Thymus (tissue), 11 donors: ENCODE data around the gene HECTD1. TPM values are rescaled to one million over a fixed set of nuclear protein-coding genes. Genes with fewer than 3 reads are reported as not detected.
"Not testable (repeated sequence)": the region's sequence is repeated elsewhere in the genome, so short reads cannot be mapped to it uniquely, and the experiment has no call there.

Source experiments
- DNase-seq, 9 donors: peaks; one replicate each; pipeline ENCODE4 v3.0.0-alpha.2; 2013; ENCODE audit warnings: low spot score in 9 of 9, low read depth in 6 of 9, missing footprints in 1 of 9
- H3K27ac ChIP-seq, 2 donors: one replicate each; pipeline ENCODE4 v1.5.1; 2013; ENCODE audit warnings: control low read depth in 1 of 2, low read depth in 1 of 2, low read length in 1 of 2, mild to moderate bottlenecking in 1 of 2, moderate library complexity in 1 of 2
- H3K27me3 ChIP-seq, 2 donors: one replicate each; pipeline ENCODE4 v1.5.1; 2013; ENCODE audit warnings: low read length in 1 of 2; ENCODE audit not compliant: control insufficient read depth in 2 of 2, insufficient read depth in 1 of 2
- H3K36me3 ChIP-seq, 2 donors: one replicate each; pipeline ENCODE4 v1.5.1; 2013; ENCODE audit warnings: low read length in 1 of 2, mild to moderate bottlenecking in 1 of 2, moderate library complexity in 1 of 2; ENCODE audit not compliant: control insufficient read depth in 2 of 2, insufficient read depth in 2 of 2
- H3K4me1 ChIP-seq, 2 donors: one replicate each; pipeline ENCODE4 v1.5.1; 2013; ENCODE audit warnings: low read length in 2 of 2; ENCODE audit not compliant: control insufficient read depth in 2 of 2, insufficient read depth in 2 of 2
- H3K4me3 ChIP-seq, 2 donors: one replicate each; pipeline ENCODE4 v1.5.1; 2013; ENCODE audit warnings: low read length in 2 of 2, control low read depth in 1 of 2, mild to moderate bottlenecking in 1 of 2
- H3K9me3 ChIP-seq, 2 donors: one replicate each; pipeline ENCODE4 v1.5.1; 2013; ENCODE audit warnings: low read length in 1 of 2, mild to moderate bottlenecking in 1 of 2; ENCODE audit not compliant: control insufficient read depth in 2 of 2, insufficient read depth in 1 of 2
- WGBS: extraction: QIAGEN DNeasy Blood & Tissue Kit; methylation state at CpG from one replicate; pipeline ENCODE4 v1.1.7; 2013; 5-methylcytosine and 5-hydroxymethylcytosine counted together
- polyA plus RNA-seq: library from polyadenylated mRNA; stranded (reverse); fragments of 200-250 nt; gene quantifications from one replicate; pipeline ENCODE4 v1.2.3, GENCODE V29; 2013
- total RNA-seq: library from RNA; stranded (reverse); fragments of 120-200 nt; gene quantifications from one replicate; pipeline ENCODE4 v1.2.4, GENCODE V29; 2013
- donor health status: healthy.

The HECTD1 gene
- total and polyA plus RNA-seq, 2 donors = 46.0 to 74.3 TPM

- DNase-seq = no peak
- H3K4me1 ChIP-seq = no peaks in the 10 kb centered on the region
- no peaks in the 10 kb centered on the region for H3K36me3 ChIP-seq
- H3K9me3 ChIP-seq = no peaks in the 10 kb centered on the region
- no peaks in the 10 kb centered on the region for H3K27me3 ChIP-seq
- 92% methylated on average over 3 of the region's 3 CpGs for WGBS
- H3K27ac ChIP-seq = no peak overlapping the region
- H3K4me3 ChIP-seq = no peak overlapping the region
These were observed 37.0 kb upstream of the HECTD1 start for GRCh38 chr14:31244626-31245025.

DNA sequence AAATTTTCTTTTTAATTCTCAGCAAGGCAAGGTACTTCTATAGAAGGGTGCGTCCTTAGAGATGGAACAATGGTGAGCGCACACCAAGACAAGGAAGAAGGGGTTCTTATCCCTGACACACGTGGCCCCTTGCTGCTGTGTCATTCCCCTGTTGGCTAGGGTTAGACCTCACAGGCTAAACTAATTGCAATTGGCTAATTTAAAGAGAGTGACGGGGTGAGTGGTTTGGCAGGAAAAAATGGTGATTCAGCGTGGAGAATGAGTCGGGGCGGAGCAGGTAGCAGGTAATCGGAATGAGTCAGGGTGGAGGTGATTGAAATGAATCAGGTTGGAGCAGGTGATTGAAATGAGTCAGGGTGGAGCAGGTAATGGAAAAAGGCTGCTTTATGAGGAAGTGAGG lies 36.3 kb upstream of the HECTD1 start:
- H3K27ac ChIP-seq = no peak overlapping the region
- no peaks in the 10 kb centered on the region for H3K36me3 ChIP-seq
- 92% methylated on average over 8 of the region's 8 CpGs for WGBS
- H3K9me3 ChIP-seq = no peaks in the 10 kb centered on the region
- no peaks in the 10 kb centered on the region for H3K4me1 ChIP-seq
- H3K27me3 ChIP-seq = no peaks in the 10 kb centered on the region
- no peak overlapping the region for H3K4me3 ChIP-seq
- no peak for DNase-seq

GRCh38 chr14:31242161-31242940 lies 34.8 kb upstream of the HECTD1 start:
- not testable (repeated sequence) for H3K27ac ChIP-seq, DNase-seq
- WGBS = 93% methylated on average over 10 of the region's 10 CpGs

DNA sequence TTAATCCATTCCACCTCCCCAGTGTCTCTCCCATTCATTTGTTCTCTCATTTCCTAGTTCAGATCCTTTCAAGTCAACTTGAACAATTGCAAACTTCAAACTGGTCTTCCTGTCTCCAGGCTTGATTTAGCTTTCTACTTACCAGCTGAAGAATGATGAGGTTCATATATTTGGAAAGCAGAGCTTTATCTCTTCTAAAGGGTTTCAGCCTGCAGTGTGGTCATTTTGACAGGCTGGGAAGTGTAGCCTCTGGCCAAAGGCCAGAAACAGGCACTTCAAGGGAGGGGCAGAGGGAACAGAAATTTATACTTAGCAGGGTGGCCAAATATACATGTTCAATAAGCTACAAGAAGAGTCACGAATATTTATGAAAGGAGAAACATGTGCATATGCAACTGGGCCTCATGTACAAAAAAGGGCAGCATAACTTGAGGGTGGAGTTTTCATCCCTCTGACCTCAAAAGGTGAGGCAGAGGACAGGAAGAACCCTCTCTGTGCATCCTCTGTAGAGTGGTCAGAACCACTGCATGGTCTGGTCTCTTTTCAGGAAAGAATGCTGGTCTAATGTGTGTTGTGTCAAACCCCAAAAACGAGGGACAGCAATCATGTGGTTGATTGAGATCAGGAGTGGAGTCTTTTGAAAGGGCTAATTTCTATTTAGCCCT lies 34.0 kb upstream of the HECTD1 start:
- no peak overlapping the region for H3K27ac ChIP-seq
- no peak for DNase-seq
- H3K27me3 ChIP-seq = no peaks in the 10 kb centered on the region
- 71% methylated on average over 2 of the region's 2 CpGs for WGBS
- no peaks in the 10 kb centered on the region for H3K36me3 ChIP-seq
- no peaks in the 10 kb centered on the region for H3K4me1 ChIP-seq
- no peaks in the 10 kb centered on the region for H3K9me3 ChIP-seq
- H3K4me3 ChIP-seq = no peak overlapping the region

More at GRCh38 chr14:31242161-31242940, 34.8 kb upstream of the HECTD1 start:
- H3K36me3 ChIP-seq, H3K9me3 ChIP-seq, H3K4me1 ChIP-seq, H3K27me3 ChIP-seq, H3K4me3 ChIP-seq: not testable (repeated sequence)

- Histone ChIP-seq H3K36me3 (no peaks in the 10 kb centered on the region), H3K27ac (no peak overlapping the region), H3K9me3 (no peaks in the 10 kb centered on the region), H3K27me3 (no peaks in the 10 kb centered on the region), H3K4me1 (no peaks in the 10 kb centered on the region), H3K4me3 (no peak overlapping the region)
- DNase-seq = no peak
- WGBS = 96% methylated on average over 6 of the region's 6 CpGs
These were observed 32.1 kb upstream of the HECTD1 start for GRCh38 chr14:31239741-31240140.

- no peak for DNase-seq
- Histone ChIP-seq H3K36me3 (no peaks in the 10 kb centered on the region), H3K9me3 (no peaks in the 10 kb centered on the region), H3K4me3 (no peak overlapping the region), H3K27ac (no peak overlapping the region), H3K27me3 (no peaks in the 10 kb centered on the region), H3K4me1 (no peaks in the 10 kb centered on the region)
- WGBS = 98% methylated on average over 3 of the region's 3 CpGs
These were observed 27.9 kb upstream of the HECTD1 start for GRCh38 chr14:31235462-31235861.

DNA sequence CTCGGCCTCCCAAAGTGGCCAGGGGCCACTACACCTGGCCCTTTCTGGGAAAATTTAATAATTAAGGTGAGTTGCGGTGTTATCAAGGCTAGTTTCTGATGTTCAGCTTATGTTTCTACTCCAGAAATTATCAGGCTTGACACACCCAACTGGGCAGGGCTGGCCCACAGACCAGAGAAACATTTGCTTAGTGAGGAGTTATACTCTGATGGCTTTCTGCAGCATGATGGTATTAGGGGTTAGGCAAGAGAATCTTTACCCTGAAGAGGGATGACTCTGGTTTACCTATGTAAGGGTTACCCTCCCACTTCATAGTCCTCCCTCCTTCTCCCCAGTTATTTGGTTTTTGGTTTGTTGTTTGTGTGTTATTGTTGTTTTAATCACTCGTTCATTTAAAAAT lies 24.5 kb upstream of the HECTD1 start:
- Histone ChIP-seq H3K4me1 (no peaks in the 10 kb centered on the region), H3K27ac (no peak overlapping the region), H3K4me3 (no peak overlapping the region), H3K9me3 (no peaks in the 10 kb centered on the region), H3K36me3 (no peaks in the 10 kb centered on the region), H3K27me3 (no peaks in the 10 kb centered on the region)
- no peak for DNase-seq
- WGBS = 81% methylated on average over 3 of the region's 3 CpGs

- not testable (repeated sequence) for DNase-seq, H3K27me3 ChIP-seq, H3K27ac ChIP-seq, H3K9me3 ChIP-seq, H3K4me3 ChIP-seq, H3K36me3 ChIP-seq, H3K4me1 ChIP-seq
- 98% methylated on average over 2 of the region's 2 CpGs for WGBS
These were observed 23.7 kb upstream of the HECTD1 start for GRCh38 chr14:31231272-31231671.

GRCh38 chr14:31230573-31230958 lies 23.0 kb upstream of the HECTD1 start:
- H3K9me3 ChIP-seq = no peaks in the 10 kb centered on the region
- no peaks in the 10 kb centered on the region for H3K27me3 ChIP-seq
- WGBS = 100% methylated on average over 1 of the region's 1 CpG
- DNase-seq = no peak
- H3K27ac ChIP-seq = no peak overlapping the region
- no peaks in the 10 kb centered on the region for H3K36me3 ChIP-seq
- H3K4me1 ChIP-seq = no peaks in the 10 kb centered on the region
- no peak overlapping the region for H3K4me3 ChIP-seq
